Osteoblast (primary cell): ENCODE measurements around the gene UBAP2. TPM values are rescaled to one million over a fixed set of nuclear protein-coding genes. Genes with fewer than 3 reads are reported as not detected.
A peak's percentile ranks its signal among the peaks of the same experiment; 100 is the strongest.

Source experiments
- DNase-seq: peaks from one replicate; pipeline ENCODE4 v3.0.0; 2011; ENCODE audit warnings: low spot score, mixed read lengths; ENCODE audit not compliant: insufficient read length; ENCODE audit errors: missing footprints
- H2AFZ ChIP-seq: 2 replicates; pipeline ENCODE4 v1.6.0; 2011; ENCODE audit warnings: mild to moderate bottlenecking, low read length
- H3K27ac ChIP-seq: 2 replicates; pipeline ENCODE4 v1.5.1; 2011; ENCODE audit warnings: mild to moderate bottlenecking, low read depth, low read length, moderate library complexity
- H3K27me3 ChIP-seq: 2 replicates; pipeline ENCODE4 v1.6.0; 2012; ENCODE audit warnings: mild to moderate bottlenecking, control low read depth, inconsistent platforms, low read length, moderate library complexity; ENCODE audit not compliant: insufficient read depth
- H3K36me3 ChIP-seq: 2 replicates; pipeline ENCODE4 v1.5.1; 2011; ENCODE audit warnings: mild to moderate bottlenecking, low read length, control low read depth, moderate library complexity; ENCODE audit not compliant: insufficient read depth
- H3K4me1 ChIP-seq: 2 replicates; pipeline ENCODE4 v1.5.1; 2011; ENCODE audit warnings: mild to moderate bottlenecking, low read length, control low read depth, moderate library complexity; ENCODE audit not compliant: insufficient read depth
- H3K4me2 ChIP-seq: 2 replicates; pipeline ENCODE4 v1.6.0; 2011; ENCODE audit warnings: mild to moderate bottlenecking, low read length; ENCODE audit not compliant: insufficient read depth
- H3K4me3 ChIP-seq: fragments of 200-600 bp; sonication (generic); 3 replicates; pipeline ENCODE4 v1.5.1; 2012; ENCODE audit warnings: mild to moderate bottlenecking, low read length, inconsistent platforms; ENCODE audit not compliant: insufficient read depth
- H3K79me2 ChIP-seq: 2 replicates; pipeline ENCODE4 v1.6.0; 2012; ENCODE audit warnings: mild to moderate bottlenecking, low read length, control low read depth, inconsistent platforms; ENCODE audit not compliant: insufficient read depth
- H3K9me3 ChIP-seq: 2 replicates; pipeline ENCODE4 v1.5.1; 2011; ENCODE audit warnings: low read depth, low read length, control low read depth
- H4K20me1 ChIP-seq: 2 replicates; pipeline ENCODE4 v1.6.0; 2012; ENCODE audit warnings: mild to moderate bottlenecking, low read length, control low read depth; ENCODE audit not compliant: insufficient read depth
- total RNA-seq: library from RNA; depleted of rRNA; stranded (reverse); fragments of >200 nt; gene quantifications from 2 replicates; pipeline ENCODE4 v1.2.3, GENCODE V29; 2012
- TF ChIP-seq, protein P1 (sequence below): IDR thresholded peaks from 2 replicates; pipeline ENCODE4 v1.5.1; 2011; ENCODE audit warnings: mild to moderate bottlenecking, low read depth, low read length, moderate library complexity; ENCODE audit errors: extremely low read depth

Gene UBAP2
- total RNA-seq, 1 donor, result 18.5 TPM

DNA sequence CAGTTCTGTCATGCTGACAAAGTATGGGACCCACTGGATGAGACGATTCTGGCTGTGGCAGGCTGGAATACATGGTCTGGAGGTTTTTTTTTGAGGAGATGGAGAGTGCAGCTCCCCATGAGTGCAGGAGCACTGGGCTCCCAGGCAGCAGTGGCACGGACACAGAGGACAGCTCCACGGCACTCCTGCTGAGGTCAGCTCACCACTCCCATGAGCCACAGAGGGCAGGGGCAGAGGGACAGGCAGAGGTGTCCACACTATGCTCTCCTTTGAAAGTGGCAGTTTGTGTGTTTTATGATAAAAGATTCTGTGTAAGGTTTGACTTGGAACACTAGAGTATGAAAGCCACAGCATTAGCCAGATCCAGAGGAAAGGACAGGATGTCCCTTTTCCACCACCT is 117.4 kb downstream of the UBAP2 start:
- Histone ChIP-seq H3K9me3 (no peaks in the 10 kb centered on the region), H3K4me1 (no peaks in the 10 kb centered on the region), H3K27me3 (no peaks in the 10 kb centered on the region), H3K4me2 (no peak overlapping the region), H4K20me1 (peaks cover 21% of the 10 kb centered on the region), H3K27ac (no peak overlapping the region), H2AFZ (no peak overlapping the region), H3K4me3 (no peak overlapping the region), H3K36me3 (peaks cover 84% of the 10 kb centered on the region), H3K79me2 (peaks cover 3% of the 10 kb centered on the region)
- TF ChIP-seq, protein P1, sequence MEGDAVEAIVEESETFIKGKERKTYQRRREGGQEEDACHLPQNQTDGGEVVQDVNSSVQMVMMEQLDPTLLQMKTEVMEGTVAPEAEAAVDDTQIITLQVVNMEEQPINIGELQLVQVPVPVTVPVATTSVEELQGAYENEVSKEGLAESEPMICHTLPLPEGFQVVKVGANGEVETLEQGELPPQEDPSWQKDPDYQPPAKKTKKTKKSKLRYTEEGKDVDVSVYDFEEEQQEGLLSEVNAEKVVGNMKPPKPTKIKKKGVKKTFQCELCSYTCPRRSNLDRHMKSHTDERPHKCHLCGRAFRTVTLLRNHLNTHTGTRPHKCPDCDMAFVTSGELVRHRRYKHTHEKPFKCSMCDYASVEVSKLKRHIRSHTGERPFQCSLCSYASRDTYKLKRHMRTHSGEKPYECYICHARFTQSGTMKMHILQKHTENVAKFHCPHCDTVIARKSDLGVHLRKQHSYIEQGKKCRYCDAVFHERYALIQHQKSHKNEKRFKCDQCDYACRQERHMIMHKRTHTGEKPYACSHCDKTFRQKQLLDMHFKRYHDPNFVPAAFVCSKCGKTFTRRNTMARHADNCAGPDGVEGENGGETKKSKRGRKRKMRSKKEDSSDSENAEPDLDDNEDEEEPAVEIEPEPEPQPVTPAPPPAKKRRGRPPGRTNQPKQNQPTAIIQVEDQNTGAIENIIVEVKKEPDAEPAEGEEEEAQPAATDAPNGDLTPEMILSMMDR, result no peak
- DNase-seq, result no peak

DNA sequence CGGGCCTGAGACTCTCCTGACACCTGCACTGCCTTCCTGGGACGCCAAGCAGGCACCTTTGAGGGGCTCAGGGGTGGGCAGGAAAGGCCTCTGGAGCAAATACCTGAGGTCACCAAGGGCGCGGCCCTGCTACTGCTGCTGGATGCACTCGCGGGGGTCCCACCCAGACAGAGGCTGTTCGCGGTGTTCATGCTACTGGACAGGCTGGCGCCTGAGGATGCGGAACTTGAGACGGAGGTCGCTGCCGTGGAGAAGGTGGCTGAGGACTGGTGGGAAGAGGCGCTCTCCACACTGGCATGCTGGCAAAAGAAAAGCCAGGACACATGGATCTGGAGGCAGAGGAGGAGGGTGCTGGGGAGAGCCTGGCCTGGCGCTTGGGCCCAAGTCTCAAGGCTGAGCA is 121.0 kb downstream of the UBAP2 start:
- Histone ChIP-seq H3K36me3 (peaks cover 88% of the 10 kb centered on the region), H3K79me2 (peaks cover 3% of the 10 kb centered on the region)
- TF ChIP-seq, protein P1, result no peak

DNA sequence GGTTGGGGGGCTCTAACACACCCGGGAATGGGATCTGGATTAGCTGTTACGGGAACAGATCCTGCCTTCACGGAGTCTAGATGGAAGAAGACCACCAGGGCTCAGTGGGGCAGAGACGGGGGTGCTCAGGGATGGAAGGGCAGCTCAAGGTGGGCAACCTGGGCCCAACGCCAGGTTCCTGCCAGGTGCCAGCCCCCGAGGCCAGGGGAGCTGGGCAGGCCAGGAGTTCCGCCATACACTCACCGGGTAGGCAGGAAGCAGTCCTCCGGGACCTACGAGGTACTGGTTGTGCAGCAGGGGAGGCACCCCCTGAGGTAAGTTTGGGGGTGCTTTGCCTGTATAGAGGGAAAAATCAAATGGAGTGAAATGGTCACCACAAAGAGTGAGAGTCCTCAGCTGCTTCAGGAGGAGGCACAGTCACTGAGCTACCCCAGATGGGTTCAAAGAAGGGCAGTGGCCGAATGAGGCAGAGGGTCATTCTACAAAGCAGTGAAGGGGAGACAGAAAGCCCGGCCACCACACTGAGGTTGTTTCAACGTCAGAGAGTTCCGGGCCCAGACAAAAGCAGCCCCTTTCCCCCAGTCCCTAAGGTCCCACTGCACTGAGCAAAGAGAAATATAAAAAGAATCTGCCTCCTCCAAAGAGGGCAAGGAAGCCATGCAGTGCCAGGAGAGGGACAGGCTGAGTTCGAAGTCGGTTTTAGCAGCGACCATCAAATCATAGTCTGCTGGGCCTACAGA is 121.8 kb downstream of the UBAP2 start:
- no peak overlapping the region for H3K4me2 ChIP-seq
- no peak overlapping the region for H3K27ac ChIP-seq
- H3K27me3 ChIP-seq, result no peaks in the 10 kb centered on the region
- H3K79me2 ChIP-seq, result peaks cover 3% of the 10 kb centered on the region
- no peak overlapping the region for H3K4me3 ChIP-seq
- peak; percentile 87 for DNase-seq
- H3K9me3 ChIP-seq, result no peaks in the 10 kb centered on the region
- TF ChIP-seq, protein P1, result no peak
- H4K20me1 ChIP-seq, result peaks cover 20% of the 10 kb centered on the region
- H3K36me3 ChIP-seq, result peaks cover 88% of the 10 kb centered on the region
- H2AFZ ChIP-seq, result no peak overlapping the region
- H3K4me1 ChIP-seq, result peaks cover 4% of the 10 kb centered on the region

More for the DNA sequence above, 121.0 kb downstream of the UBAP2 start:
- H4K20me1 ChIP-seq, result peaks cover 22% of the 10 kb centered on the region
- no peaks in the 10 kb centered on the region for H3K27me3 ChIP-seq
- H2AFZ ChIP-seq, result no peak overlapping the region
- no peak overlapping the region for H3K4me2 ChIP-seq
- H3K4me3 ChIP-seq, result no peak overlapping the region
- no peak overlapping the region for H3K27ac ChIP-seq
- peaks cover 4% of the 10 kb centered on the region for H3K4me1 ChIP-seq
- no peaks in the 10 kb centered on the region for H3K9me3 ChIP-seq
- peak; percentile 65 for DNase-seq

DNA sequence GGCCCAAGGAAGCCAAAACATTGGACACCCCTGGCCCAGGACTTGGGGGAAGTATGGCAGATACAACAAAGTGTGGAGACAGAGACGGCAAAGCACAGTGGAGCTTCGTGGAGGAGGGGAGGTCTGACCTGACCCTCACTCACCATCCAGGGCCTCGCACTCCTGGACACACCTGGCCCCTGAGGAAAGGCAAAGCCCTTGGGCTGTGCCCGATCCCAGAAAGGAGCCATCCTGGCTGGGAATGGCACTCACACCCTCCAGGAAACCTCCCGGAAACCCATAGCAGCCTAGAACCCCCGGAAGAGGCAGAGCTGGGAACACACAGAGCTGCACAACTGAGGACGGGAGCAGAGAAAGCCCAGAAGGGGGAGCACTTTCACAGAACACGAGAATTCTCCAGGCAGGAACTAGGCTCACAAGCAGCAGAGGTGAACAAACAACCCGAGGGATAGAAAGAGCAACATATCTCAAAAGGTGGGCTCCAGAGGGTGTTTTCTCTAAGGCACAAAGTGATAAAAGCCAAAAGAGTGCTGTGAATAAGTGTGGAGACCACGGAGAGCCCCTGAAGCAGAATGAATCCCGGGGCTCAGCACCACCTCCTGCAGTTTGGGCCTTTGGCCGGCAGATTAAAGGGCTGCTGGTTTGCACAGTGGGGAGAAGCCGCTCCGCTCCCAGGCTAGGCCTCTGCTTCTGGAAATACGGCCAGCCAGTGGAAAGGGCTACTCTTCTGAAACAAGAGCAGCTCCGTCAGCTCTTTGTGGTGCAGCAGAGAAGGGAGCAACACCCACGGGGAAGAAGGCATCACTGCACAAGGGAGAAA is 123.5 kb downstream of the UBAP2 start:
- peaks cover 3% of the 10 kb centered on the region for H3K79me2 ChIP-seq
- H3K9me3 ChIP-seq, result no peaks in the 10 kb centered on the region
- H3K4me3 ChIP-seq, result no peak overlapping the region
- peak; percentile 97 for DNase-seq
- H3K36me3 ChIP-seq, result peaks cover 91% of the 10 kb centered on the region
- no peak overlapping the region for H3K4me2 ChIP-seq
- no peak overlapping the region for H2AFZ ChIP-seq
- peaks cover 4% of the 10 kb centered on the region for H3K4me1 ChIP-seq
- no peaks in the 10 kb centered on the region for H3K27me3 ChIP-seq
- H3K27ac ChIP-seq, result no peak overlapping the region
- peaks cover 15% of the 10 kb centered on the region for H4K20me1 ChIP-seq
- TF ChIP-seq, protein P1, result peak; percentile 86
